Esophagus (tissue), 2 donors: ENCODE data around the gene ANKRD44. TPM values are rescaled to one million over a fixed set of nuclear protein-coding genes. Genes with fewer than 3 reads are reported as not detected.

ENCODE experiments used
- H3K27ac ChIP-seq, 2 donors: one replicate each; pipeline ENCODE4 v1.5.1; 2013; ENCODE audit warnings: low read depth in 2 of 2, mild to moderate bottlenecking in 2 of 2, inconsistent platforms in 1 of 2, low read length in 1 of 2, moderate library complexity in 1 of 2
- H3K27me3 ChIP-seq, 2 donors: one replicate each; pipeline ENCODE4 v1.6.1; 2013; ENCODE audit warnings: low read length in 2 of 2, control low read depth in 1 of 2, mild to moderate bottlenecking in 1 of 2; ENCODE audit not compliant: insufficient read depth in 2 of 2, control insufficient read depth in 1 of 2
- H3K36me3 ChIP-seq, 2 donors: one replicate each; pipeline ENCODE4 v1.6.1; 2013; ENCODE audit warnings: low read length in 1 of 2; ENCODE audit not compliant: control insufficient read depth in 2 of 2, insufficient read depth in 2 of 2
- H3K4me1 ChIP-seq, 2 donors: one replicate each; pipeline ENCODE4 v1.6.1; 2013; ENCODE audit warnings: low read length in 1 of 2; ENCODE audit not compliant: control insufficient read depth in 2 of 2, insufficient read depth in 2 of 2
- H3K4me3 ChIP-seq, 2 donors: one replicate each; pipeline ENCODE4 v1.5.1; 2013; ENCODE audit warnings: low read length in 2 of 2, mild to moderate bottlenecking in 2 of 2, low read depth in 1 of 2, moderate library complexity in 1 of 2
- H3K9me3 ChIP-seq, 2 donors: one replicate each; pipeline ENCODE4 v1.6.1; 2013; ENCODE audit warnings: mild to moderate bottlenecking in 2 of 2, low read depth in 1 of 2, low read length in 1 of 2, moderate library complexity in 1 of 2; ENCODE audit not compliant: control insufficient read depth in 2 of 2, insufficient read depth in 1 of 2
- WGBS, 2 donors: extraction: QIAGEN DNeasy Blood & Tissue Kit; methylation state at CpG; one replicate each; pipeline ENCODE4 v1.1.7; 2013; 5-methylcytosine and 5-hydroxymethylcytosine counted together
- polyA plus RNA-seq, 2 donors: library from polyadenylated mRNA; stranded (reverse); fragments of 200-250 nt; gene quantifications; one replicate each; pipeline ENCODE4 v1.2.3, GENCODE V29; 2013
- donor health status: healthy with polysubstance abuse.
- donor health status: Bipolar disorder and iron deficiency.

ANKRD44 gene
- polyA plus RNA-seq, 2 donors: 1.1 to 1.5 TPM

DNA sequence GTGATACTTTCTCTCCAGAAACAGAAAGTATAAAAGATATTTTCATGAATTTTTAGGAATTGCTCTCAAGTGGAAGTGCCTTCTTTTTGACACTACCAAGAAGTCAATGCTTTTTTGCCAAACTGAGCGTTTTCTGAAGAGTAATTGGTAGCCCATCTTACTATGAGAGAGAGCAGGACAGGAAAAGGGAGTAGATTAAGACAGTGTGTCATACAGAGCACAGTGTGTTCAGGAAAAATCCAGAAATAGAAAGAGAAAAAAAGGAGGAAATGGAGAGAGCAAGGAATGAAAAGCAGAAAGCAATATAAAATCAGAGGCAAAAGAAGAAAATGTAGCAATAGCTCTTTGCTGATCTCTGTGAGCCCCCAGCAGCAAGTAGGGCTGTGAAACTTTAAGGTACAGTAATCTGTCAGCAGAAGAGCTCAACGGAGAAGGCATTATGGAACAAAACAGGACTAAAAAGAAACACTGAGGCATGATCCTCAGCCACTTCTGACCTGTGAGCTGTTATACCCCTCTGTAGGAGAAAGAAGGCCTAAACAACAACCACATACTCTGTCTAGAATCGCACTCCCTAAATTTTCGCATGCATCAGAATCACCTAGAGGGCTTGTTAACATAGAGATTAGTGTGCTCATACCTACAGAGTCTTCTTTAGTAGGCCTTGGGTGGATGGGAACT, 369.0 kb downstream of the ANKRD44 start:
- Histone ChIP-seq H3K4me3 (no peak overlapping the region), H3K27ac (no peak overlapping the region), H3K9me3 (no peaks in the 10 kb centered on the region), H3K4me1 (no peaks in the 10 kb centered on the region), H3K27me3 (no peaks in the 10 kb centered on the region), H3K36me3 (no peaks in the 10 kb centered on the region)
- WGBS, 2 donors: 82 to 84% methylated on average over 4 of the region's 4 CpGs

DNA sequence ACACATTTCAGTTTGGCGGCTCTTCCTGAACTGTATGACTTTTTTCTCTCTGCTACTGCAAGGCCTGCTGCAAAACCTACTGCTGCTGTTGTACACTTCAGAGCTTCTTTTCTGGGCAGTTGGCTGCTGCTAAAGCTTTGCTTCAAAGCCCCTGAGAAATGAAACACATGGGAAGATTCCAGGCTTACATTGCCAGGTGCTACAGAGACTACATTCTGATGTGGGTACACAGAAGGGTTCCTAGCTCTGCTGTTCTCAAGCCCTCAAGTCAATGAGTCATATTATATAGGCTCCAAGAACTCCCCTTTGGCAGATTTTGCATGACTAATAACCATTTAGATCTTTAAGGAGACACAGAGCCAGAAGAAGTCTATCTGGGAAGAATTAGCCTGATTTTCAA, 371.2 kb downstream of the ANKRD44 start:
- Histone ChIP-seq H3K4me3 (no peak overlapping the region), H3K27me3 (no peaks in the 10 kb centered on the region), H3K9me3 (no peaks in the 10 kb centered on the region), H3K36me3 (no peaks in the 10 kb centered on the region), H3K27ac (no peak overlapping the region), H3K4me1 (no peaks in the 10 kb centered on the region)
- WGBS, 2 donors: 67 to 74% methylated on average over 1 of the region's 1 CpG

Other genes with a start within 250 kb of the ANKRD44 start
- gene SF3B1, start 124.2 kb upstream of the ANKRD44 start, polyA plus RNA-seq: 100 to 1,000 TPM; 120 to 231 TPM
- gene COQ10B, start 142.8 kb upstream of the ANKRD44 start, polyA plus RNA-seq: 10 to 100 TPM; 10.6 to 12.0 TPM
- gene HSPD1, start 189.1 kb upstream of the ANKRD44 start, polyA plus RNA-seq: 100 to 1,000 TPM in 1 of 2 donors, 10 to 100 TPM in 1; 75.0 to 120 TPM
- gene HSPE1, start 189.6 kb upstream of the ANKRD44 start, polyA plus RNA-seq: 100 to 1,000 TPM; 149 to 216 TPM
- gene MOB4, start 205.3 kb upstream of the ANKRD44 start, polyA plus RNA-seq: 10 to 100 TPM; 26.4 to 33.2 TPM